Prostate gland (tissue), 2 donors: ENCODE results near the gene SPNS2. TPM values are rescaled to one million over a fixed set of nuclear protein-coding genes. Genes with fewer than 3 reads are reported as not detected.

Experiments
- DNase-seq: peaks from one replicate; pipeline ENCODE4 v3.0.0-alpha.2; 2019; ENCODE audit warnings: low spot score
- H3K27ac ChIP-seq, 2 donors: fragments of 200-600 bp; sonication (generic); 2 replicates each; pipeline ENCODE4 v1.5.1; 2017 to 2019
- H3K27me3 ChIP-seq: fragments of 200-600 bp; sonication (generic); replicated peaks from 2 replicates; pipeline ENCODE4 v1.5.1; 2019; ENCODE audit not compliant: insufficient read depth
- H3K36me3 ChIP-seq, 2 donors: fragments of 200-600 bp; sonication (generic); 1 replicate in 1 of 2; 2 replicates in 1 of 2; pipeline versions ENCODE4 v1.5.1 to v1.8.1; 2017 to 2019
- H3K4me1 ChIP-seq: fragments of 200-600 bp; sonication (generic); replicated peaks from 2 replicates; pipeline ENCODE4 v1.5.1; 2019
- H3K4me3 ChIP-seq, 2 donors: fragments of 200-600 bp; sonication (generic); 2 replicates each; pipeline ENCODE4 v1.5.1; 2017 to 2019
- H3K9me3 ChIP-seq: fragments of 200-600 bp; sonication (generic); 2 replicates; pipeline ENCODE4 v1.5.1; 2017
- POLR2A ChIP-seq: fragments of 450-650 bp; IDR thresholded peaks from one replicate; pipeline ENCODE4 v1.6.1; 2016; ENCODE audit warnings: antibody characterized with exemption, mild to moderate bottlenecking
- POLR2AphosphoS5 ChIP-seq: sonication (generic); formaldehyde crosslinking; IDR thresholded peaks from one replicate; pipeline ENCODE4 v1.6.1; 2017; ENCODE audit warnings: antibody characterized with exemption
- WGBS: methylation state at CpG from one replicate; pipeline ENCODE4 v1.1.5; 2018; 5-methylcytosine and 5-hydroxymethylcytosine counted together
- intact Hi-C: fragments of 100-400 bp; cut with DNase I; formaldehyde crosslinking; loops from one replicate; pipeline ENCODE4 v1.14.2; 2022
- total RNA-seq, 2 donors: library from RNA; depleted of rRNA; stranded (reverse); fragments of >200 nt; gene quantifications; one replicate each; pipeline ENCODE4 v1.1.0, GENCODE V29; 2016
- TF ChIP-seq, protein P1 (sequence below), 4 experiments: fragments of 200-600 bp in 2 of 4; fragments of 450-650 bp in 2 of 4; sonication (generic) in 2 of 4; IDR thresholded peaks; 1 replicate in 3 of 4; 2 replicates in 1 of 4; pipeline ENCODE4 v1.5.1; 2016 to 2019; ENCODE audit warnings: antibody characterized with exemption in 4 of 4, mild to moderate bottlenecking in 2 of 4, moderate library complexity in 2 of 4

SPNS2 gene
- total RNA-seq, 2 donors from 2014 or later = 6.6 to 14.0 TPM

DNA sequence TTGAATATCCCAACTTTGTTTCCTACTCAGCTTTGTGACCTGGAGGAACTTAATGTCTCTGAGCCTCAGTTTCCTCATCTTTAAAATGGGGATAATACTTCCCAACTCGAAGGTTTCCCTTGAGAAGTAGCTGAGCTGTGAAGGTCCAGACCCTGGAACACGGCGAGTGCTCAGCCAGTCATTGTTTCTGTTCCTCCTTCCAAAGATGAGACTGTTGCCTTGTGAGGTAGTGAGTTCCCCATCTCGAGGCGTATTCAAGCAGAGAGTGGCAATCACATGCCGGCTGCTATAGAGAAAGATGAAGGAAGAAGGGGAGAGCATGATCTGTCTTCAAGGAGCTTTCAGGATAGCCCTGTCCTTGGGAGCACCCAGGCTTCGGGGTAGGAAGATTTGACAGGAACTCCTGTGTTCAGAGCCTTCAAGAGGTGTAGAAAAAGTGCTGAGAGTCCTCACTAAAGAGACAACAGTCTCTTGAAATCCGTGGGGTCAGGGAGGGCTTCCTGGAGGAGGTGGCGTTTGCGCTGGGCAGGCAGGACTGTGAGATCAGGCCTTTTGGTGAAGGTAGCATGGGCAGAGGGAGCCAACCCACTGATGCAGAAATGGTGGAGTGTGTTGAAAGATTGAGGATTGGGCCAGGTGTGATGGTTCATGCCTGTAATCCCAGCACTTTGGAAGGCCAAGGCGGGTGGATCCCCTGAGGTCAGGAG is 27.2 kb downstream of the SPNS2 start:
- H3K27ac ChIP-seq = no peak overlapping the region
- TF ChIP-seq, protein P1, sequence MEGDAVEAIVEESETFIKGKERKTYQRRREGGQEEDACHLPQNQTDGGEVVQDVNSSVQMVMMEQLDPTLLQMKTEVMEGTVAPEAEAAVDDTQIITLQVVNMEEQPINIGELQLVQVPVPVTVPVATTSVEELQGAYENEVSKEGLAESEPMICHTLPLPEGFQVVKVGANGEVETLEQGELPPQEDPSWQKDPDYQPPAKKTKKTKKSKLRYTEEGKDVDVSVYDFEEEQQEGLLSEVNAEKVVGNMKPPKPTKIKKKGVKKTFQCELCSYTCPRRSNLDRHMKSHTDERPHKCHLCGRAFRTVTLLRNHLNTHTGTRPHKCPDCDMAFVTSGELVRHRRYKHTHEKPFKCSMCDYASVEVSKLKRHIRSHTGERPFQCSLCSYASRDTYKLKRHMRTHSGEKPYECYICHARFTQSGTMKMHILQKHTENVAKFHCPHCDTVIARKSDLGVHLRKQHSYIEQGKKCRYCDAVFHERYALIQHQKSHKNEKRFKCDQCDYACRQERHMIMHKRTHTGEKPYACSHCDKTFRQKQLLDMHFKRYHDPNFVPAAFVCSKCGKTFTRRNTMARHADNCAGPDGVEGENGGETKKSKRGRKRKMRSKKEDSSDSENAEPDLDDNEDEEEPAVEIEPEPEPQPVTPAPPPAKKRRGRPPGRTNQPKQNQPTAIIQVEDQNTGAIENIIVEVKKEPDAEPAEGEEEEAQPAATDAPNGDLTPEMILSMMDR (IDR thresholded peaks at IDR 0.05) = no peak
- no peak for TF ChIP-seq POLR2AphosphoS5
- no peak for TF ChIP-seq POLR2A
- H3K4me1 ChIP-seq = no peaks in the 10 kb centered on the region

DNA sequence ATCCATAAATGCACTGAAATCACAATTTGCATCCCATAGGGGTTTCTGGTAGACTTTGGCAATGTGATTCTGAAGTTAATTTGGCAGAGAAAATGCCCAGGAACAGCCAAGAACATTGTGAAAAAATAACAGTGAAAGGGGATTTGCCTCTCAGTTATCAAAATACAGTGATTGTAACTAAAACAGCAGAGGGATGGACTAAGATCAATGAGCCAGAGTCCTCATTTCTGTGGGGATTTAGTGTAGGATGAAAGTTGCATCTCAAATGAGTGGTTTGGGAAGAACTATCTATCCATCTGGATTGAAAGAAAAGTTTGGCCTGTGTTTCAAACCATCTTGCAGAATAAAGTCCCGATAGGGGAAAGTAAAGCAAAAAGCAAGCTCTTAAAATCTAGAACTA is 28.5 kb downstream of the SPNS2 start:
- Histone ChIP-seq H3K9me3 (no peaks in the 10 kb centered on the region), H3K4me3 (no peak overlapping the region), H3K4me1 (no peaks in the 10 kb centered on the region), H3K27ac (no peak overlapping the region), H3K27me3 (no peaks in the 10 kb centered on the region), H3K36me3 (no peaks in the 10 kb centered on the region)
- TF ChIP-seq, protein P1 (IDR thresholded peaks at IDR 0.05) = no peak
- TF ChIP-seq POLR2A (no peak), POLR2AphosphoS5 (no peak)
- intact Hi-C loops = no loop called here
- no peak for DNase-seq
- 23% methylated on average over 1 of the region's 1 CpG for WGBS

More for the DNA sequence above, 27.2 kb downstream of the SPNS2 start:
- no peaks in the 10 kb centered on the region for H3K9me3 ChIP-seq
- no peaks in the 10 kb centered on the region for H3K36me3 ChIP-seq
- no peak for DNase-seq
- no peak overlapping the region for H3K4me3 ChIP-seq
- WGBS = 81% methylated on average over 11 of the region's 11 CpGs
- intact Hi-C loops = no loop called here
- H3K27me3 ChIP-seq = no peaks in the 10 kb centered on the region

DNA sequence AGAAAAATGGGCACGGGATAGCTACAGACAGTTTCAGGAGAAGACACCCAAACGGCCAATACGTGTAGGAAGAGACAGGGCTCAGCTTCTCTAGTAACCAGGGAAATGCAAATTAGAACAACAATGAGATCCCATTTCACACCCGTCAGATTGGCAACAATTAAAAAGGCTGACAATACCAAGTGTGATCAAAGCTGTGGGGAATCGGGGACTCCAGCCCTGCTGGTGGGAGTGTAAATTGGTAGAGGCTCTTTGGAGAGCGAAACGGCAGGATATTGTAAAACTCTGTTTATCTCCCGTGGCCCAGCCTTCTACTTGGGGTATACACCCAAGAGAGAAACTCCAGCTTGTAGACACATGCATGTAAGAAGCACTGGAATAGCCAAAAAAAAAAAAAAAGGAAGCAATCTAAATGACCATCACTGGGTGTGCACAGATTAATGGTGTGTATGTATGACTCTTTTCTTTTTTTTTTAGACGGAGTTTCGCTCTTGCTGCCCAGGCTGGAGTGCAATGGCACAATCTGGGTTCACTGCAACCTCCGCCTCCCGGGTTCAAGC is 29.0 kb downstream of the SPNS2 start:
- H3K27ac ChIP-seq = no peak overlapping the region
- H3K36me3 ChIP-seq = no peaks in the 10 kb centered on the region
- TF ChIP-seq POLR2A (no peak), POLR2AphosphoS5 (no peak)
- TF ChIP-seq, protein P1 (IDR thresholded peaks at IDR 0.05) = no peak
- intact Hi-C loops = no loop called here
- H3K4me3 ChIP-seq = no peak overlapping the region
- H3K9me3 ChIP-seq = no peaks in the 10 kb centered on the region
- no peak for DNase-seq
- no peaks in the 10 kb centered on the region for H3K4me1 ChIP-seq
- H3K27me3 ChIP-seq = no peaks in the 10 kb centered on the region
- WGBS = 52% methylated on average over 12 of the region's 12 CpGs

GRCh38 chr17:4529533-4530152 is 31.0 kb downstream of the SPNS2 start:
- no peaks in the 10 kb centered on the region for H3K27me3 ChIP-seq
- H3K36me3 ChIP-seq = no peaks in the 10 kb centered on the region
- no peaks in the 10 kb centered on the region for H3K4me1 ChIP-seq
- no peak overlapping the region for H3K4me3 ChIP-seq
- H3K9me3 ChIP-seq = no peaks in the 10 kb centered on the region
- TF ChIP-seq POLR2AphosphoS5 (no peak), POLR2A (no peak)
- TF ChIP-seq, protein P1 (IDR thresholded peaks at IDR 0.05) = no peak
- no peak for DNase-seq
- WGBS = 88% methylated on average over 12 of the region's 13 CpGs
- intact Hi-C loops = loop anchor here (10.0 kb wide), 1 partner anchor 105 kb away; no protein-coding TSS in a partner anchor
- H3K27ac ChIP-seq = no peak overlapping the region
